Astrocyte (in vitro differentiated cells and primary cell): ENCODE results near the gene SPOCK1. TPM values are rescaled to one million over a fixed set of nuclear protein-coding genes. Genes with fewer than 3 reads are reported as not detected.

Experiments used
- DNase-seq: peaks from one replicate; pipeline ENCODE4 v3.0.0-alpha.2; 2010; ENCODE audit warnings: low read depth
- FAIRE-seq: peaks from 2 replicates; lab custom pipeline; 2011; peaks lifted over from hg19 to GRCh38; lab: Jason Lieb, UNC
- H2AFZ ChIP-seq: 2 replicates; pipeline ENCODE4 v1.6.0; 2012; ENCODE audit warnings: low read depth, low read length, inconsistent platforms
- H3K27ac ChIP-seq: 2 replicates; pipeline ENCODE4 v1.5.1; 2011; ENCODE audit warnings: low read depth, low read length, inconsistent platforms
- H3K27me3 ChIP-seq: 2 replicates; pipeline ENCODE4 v1.6.0; 2011; ENCODE audit warnings: low read length, inconsistent platforms; ENCODE audit not compliant: insufficient read depth
- H3K36me3 ChIP-seq: 2 replicates; pipeline ENCODE4 v1.5.1; 2011; ENCODE audit warnings: low read length, inconsistent platforms; ENCODE audit not compliant: insufficient read depth
- H3K4me1 ChIP-seq: 2 replicates; pipeline ENCODE4 v1.5.1; 2011; ENCODE audit warnings: low read length, inconsistent platforms; ENCODE audit not compliant: insufficient read depth
- H3K4me2 ChIP-seq: 2 replicates; pipeline ENCODE4 v1.6.0; 2012; ENCODE audit warnings: low read length, inconsistent platforms
- H3K4me3 ChIP-seq: 2 replicates; pipeline ENCODE4 v1.5.1; 2011; ENCODE audit warnings: low read depth, mild to moderate bottlenecking, low read length, inconsistent platforms; ENCODE audit not compliant: insufficient read depth
- H3K79me2 ChIP-seq: 2 replicates; pipeline ENCODE4 v1.6.0; 2012; ENCODE audit warnings: mild to moderate bottlenecking, low read length, inconsistent platforms; ENCODE audit not compliant: insufficient read depth
- H3K9ac ChIP-seq: 2 replicates; pipeline ENCODE4 v1.6.0; 2012; ENCODE audit warnings: mild to moderate bottlenecking, low read length, inconsistent platforms
- H3K9me3 ChIP-seq: 2 replicates; pipeline ENCODE4 v1.5.1; 2012; ENCODE audit warnings: low read depth, mild to moderate bottlenecking, low read length, inconsistent platforms; ENCODE audit not compliant: insufficient read depth
- H4K20me1 ChIP-seq: 2 replicates; pipeline ENCODE4 v1.6.0; 2012; ENCODE audit warnings: low read length, inconsistent platforms; ENCODE audit not compliant: insufficient read depth
- H3K27ac Mint-ChIP-seq: one replicate; pipeline ENCODE4 v1.8.0; 2021; ENCODE audit warnings: mild to moderate bottlenecking, mixed read lengths; ENCODE audit not compliant: unreplicated experiment
- H3K27me3 Mint-ChIP-seq: one replicate; pipeline ENCODE4 v1.8.0; 2021; ENCODE audit warnings: low read depth, mixed read lengths; ENCODE audit not compliant: unreplicated experiment
- H3K36me3 Mint-ChIP-seq: one replicate; pipeline ENCODE4 v1.8.0; 2021; ENCODE audit warnings: low read depth, mixed read lengths; ENCODE audit not compliant: unreplicated experiment
- H3K4me1 Mint-ChIP-seq: one replicate; pipeline ENCODE4 v1.8.0; 2021; ENCODE audit warnings: low read depth, mixed read lengths; ENCODE audit not compliant: unreplicated experiment
- H3K4me3 Mint-ChIP-seq: one replicate; pipeline ENCODE4 v1.8.0; 2021; ENCODE audit warnings: mild to moderate bottlenecking, moderate library complexity, mixed read lengths; ENCODE audit not compliant: unreplicated experiment
- H3K9me3 Mint-ChIP-seq: one replicate; pipeline ENCODE4 v1.8.0; 2021; ENCODE audit warnings: mild to moderate bottlenecking, mixed read lengths; ENCODE audit not compliant: unreplicated experiment
- EZH2 ChIP-seq: IDR thresholded peaks from 2 replicates; pipeline ENCODE4 v1.6.1; 2012; ENCODE audit warnings: mild to moderate bottlenecking, low read length, inconsistent platforms; ENCODE audit not compliant: insufficient read depth
- total RNA-seq: library from RNA; stranded (reverse); gene quantifications from 2 replicates; pipeline ENCODE4 v1.2.1, GENCODE V29; 2021
- TF ChIP-seq, protein P1 (sequence below): IDR thresholded peaks from 2 replicates; pipeline ENCODE4 v1.5.1; 2011; ENCODE audit warnings: low read depth, mild to moderate bottlenecking, inconsistent platforms, low read length, moderate library complexity; ENCODE audit not compliant: insufficient read depth

Gene SPOCK1
- total RNA-seq, 1 donor from 2014 or later, result 53.5 TPM

DNA sequence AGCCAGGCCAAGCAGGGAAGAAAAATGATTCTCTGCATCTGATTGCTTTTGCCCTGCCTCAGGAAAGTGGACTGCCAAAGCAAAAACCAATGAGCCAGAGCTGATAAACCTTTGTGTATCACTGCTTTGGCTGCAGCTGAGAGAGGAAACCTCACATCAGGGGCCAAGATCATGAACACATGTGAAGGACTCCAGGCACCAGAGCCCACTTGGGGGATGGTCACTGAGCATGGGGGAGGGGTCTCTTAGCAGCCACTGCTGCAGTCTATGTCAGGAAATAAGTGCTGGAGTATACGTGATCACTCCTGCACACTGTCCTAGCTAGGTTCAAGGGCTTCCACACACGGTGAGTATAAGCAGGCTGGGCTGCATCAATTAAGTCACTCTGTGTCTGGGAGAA lies 229.9 kb downstream of the SPOCK1 start:
- no peaks in the 10 kb centered on the region for H3K9me3 ChIP-seq
- H3K36me3 Mint-ChIP-seq, result no peaks in the 10 kb centered on the region
- H3K4me1 Mint-ChIP-seq, result peaks cover 41% of the 10 kb centered on the region
- H3K4me2 ChIP-seq, result no peak overlapping the region
- H3K4me3 ChIP-seq, result no peak overlapping the region
- no peak overlapping the region for H3K27ac ChIP-seq
- TF ChIP-seq, protein P1, sequence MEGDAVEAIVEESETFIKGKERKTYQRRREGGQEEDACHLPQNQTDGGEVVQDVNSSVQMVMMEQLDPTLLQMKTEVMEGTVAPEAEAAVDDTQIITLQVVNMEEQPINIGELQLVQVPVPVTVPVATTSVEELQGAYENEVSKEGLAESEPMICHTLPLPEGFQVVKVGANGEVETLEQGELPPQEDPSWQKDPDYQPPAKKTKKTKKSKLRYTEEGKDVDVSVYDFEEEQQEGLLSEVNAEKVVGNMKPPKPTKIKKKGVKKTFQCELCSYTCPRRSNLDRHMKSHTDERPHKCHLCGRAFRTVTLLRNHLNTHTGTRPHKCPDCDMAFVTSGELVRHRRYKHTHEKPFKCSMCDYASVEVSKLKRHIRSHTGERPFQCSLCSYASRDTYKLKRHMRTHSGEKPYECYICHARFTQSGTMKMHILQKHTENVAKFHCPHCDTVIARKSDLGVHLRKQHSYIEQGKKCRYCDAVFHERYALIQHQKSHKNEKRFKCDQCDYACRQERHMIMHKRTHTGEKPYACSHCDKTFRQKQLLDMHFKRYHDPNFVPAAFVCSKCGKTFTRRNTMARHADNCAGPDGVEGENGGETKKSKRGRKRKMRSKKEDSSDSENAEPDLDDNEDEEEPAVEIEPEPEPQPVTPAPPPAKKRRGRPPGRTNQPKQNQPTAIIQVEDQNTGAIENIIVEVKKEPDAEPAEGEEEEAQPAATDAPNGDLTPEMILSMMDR, result no peak
- TF ChIP-seq EZH2, result no peak
- no peaks in the 10 kb centered on the region for H3K27me3 Mint-ChIP-seq
- H3K27ac Mint-ChIP-seq, result no peak overlapping the region
- H3K79me2 ChIP-seq, result peaks cover 5% of the 10 kb centered on the region
- no peak overlapping the region for H3K4me3 Mint-ChIP-seq
- no peak overlapping the region for H3K9ac ChIP-seq
- no peaks in the 10 kb centered on the region for H3K36me3 ChIP-seq
- no peak for DNase-seq
- FAIRE-seq, result no peak
- no peaks in the 10 kb centered on the region for H3K9me3 Mint-ChIP-seq
- no peaks in the 10 kb centered on the region for H3K27me3 ChIP-seq
- peaks cover 31% of the 10 kb centered on the region for H3K4me1 ChIP-seq
- no peak overlapping the region for H2AFZ ChIP-seq
- no peaks in the 10 kb centered on the region for H4K20me1 ChIP-seq

DNA sequence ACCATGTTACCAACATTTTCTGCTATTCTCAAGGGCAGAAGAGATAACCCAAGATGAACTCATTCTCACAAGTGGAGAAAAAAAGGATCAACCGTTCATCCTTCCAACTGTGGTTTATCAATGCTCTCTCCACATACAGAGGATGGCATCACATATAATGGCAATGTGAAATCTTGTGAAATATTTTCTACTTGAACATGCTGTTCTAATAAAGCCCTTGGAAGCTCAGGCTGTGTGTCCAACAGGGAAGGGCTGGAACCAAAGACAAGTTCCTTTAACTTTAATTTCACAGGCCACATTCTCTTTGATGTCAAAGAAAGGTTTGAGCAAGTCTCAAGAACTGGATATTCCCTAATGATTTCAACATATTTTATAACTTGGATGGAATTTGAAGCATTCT lies 230.5 kb downstream of the SPOCK1 start:
- Histone ChIP-seq H2AFZ (no peak overlapping the region), H3K36me3 (no peaks in the 10 kb centered on the region), H3K4me2 (no peak overlapping the region), H3K79me2 (peaks cover 5% of the 10 kb centered on the region), H3K27ac (no peak overlapping the region), H3K4me1 (peaks cover 32% of the 10 kb centered on the region), H3K9me3 (no peaks in the 10 kb centered on the region), H3K27me3 (no peaks in the 10 kb centered on the region), H3K4me3 (no peak overlapping the region), H3K9ac (no peak overlapping the region), H4K20me1 (no peaks in the 10 kb centered on the region)
- H3K9me3 Mint-ChIP-seq, result no peaks in the 10 kb centered on the region
- H3K27ac Mint-ChIP-seq, result no peak overlapping the region
- TF ChIP-seq EZH2, result no peak
- TF ChIP-seq, protein P1, result no peak
- FAIRE-seq, result no peak
- no peak for DNase-seq
- no peaks in the 10 kb centered on the region for H3K36me3 Mint-ChIP-seq
- H3K4me1 Mint-ChIP-seq, result peaks cover 47% of the 10 kb centered on the region
- H3K27me3 Mint-ChIP-seq, result no peaks in the 10 kb centered on the region
- no peak overlapping the region for H3K4me3 Mint-ChIP-seq

DNA sequence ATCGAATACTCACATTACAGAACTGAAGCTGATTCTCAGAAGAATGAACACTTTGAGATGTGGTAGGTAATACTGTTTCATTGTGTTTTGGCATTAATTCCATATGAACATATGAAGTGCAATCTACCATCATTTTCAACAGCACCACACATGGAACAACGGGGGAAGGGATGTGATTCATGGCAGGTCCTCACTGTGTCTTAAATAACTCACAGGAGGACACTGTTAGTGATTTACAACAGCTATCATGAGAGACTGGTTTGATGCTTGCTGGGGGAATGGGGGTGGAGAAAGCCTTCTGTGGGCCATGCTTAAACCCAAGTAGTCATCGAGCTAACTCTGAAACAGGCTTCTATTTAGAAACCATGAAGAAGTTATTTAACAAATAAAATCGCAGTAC lies 232.9 kb downstream of the SPOCK1 start:
- TF ChIP-seq, protein P1, result no peak
- no peak for TF ChIP-seq EZH2
- Mint-ChIP-seq H3K27ac (no peak overlapping the region), H3K27me3 (no peaks in the 10 kb centered on the region), H3K4me3 (no peak overlapping the region), H3K9me3 (no peaks in the 10 kb centered on the region), H3K4me1 (peaks cover 44% of the 10 kb centered on the region), H3K36me3 (no peaks in the 10 kb centered on the region)
- H3K9me3 ChIP-seq, result no peaks in the 10 kb centered on the region
- H2AFZ ChIP-seq, result no peak overlapping the region
- H3K4me1 ChIP-seq, result peaks cover 29% of the 10 kb centered on the region
- no peak overlapping the region for H3K4me3 ChIP-seq
- H3K9ac ChIP-seq, result no peak overlapping the region
- H3K79me2 ChIP-seq, result peaks cover 5% of the 10 kb centered on the region
- peaks cover 4% of the 10 kb centered on the region for H4K20me1 ChIP-seq
- no peak overlapping the region for H3K27ac ChIP-seq
- no peaks in the 10 kb centered on the region for H3K27me3 ChIP-seq
- H3K36me3 ChIP-seq, result no peaks in the 10 kb centered on the region
- FAIRE-seq, result no peak
- DNase-seq, result no peak
- H3K4me2 ChIP-seq, result no peak overlapping the region
